Left ventricle myocardium superior (tissue), 1 donor: ENCODE results near the gene SLC45A1. TPM values are rescaled to one million over a fixed set of nuclear protein-coding genes. Genes with fewer than 3 reads are reported as not detected.

Experiments used
- ATAC-seq: fragments of 200-7000 bp; cut with Tn5 transposase; one replicate; pipeline ENCODE4 v1.9.1; 2020; ENCODE audit warnings: mild to moderate bottlenecking, moderate library complexity
- DNase-seq: peaks from one replicate; pipeline ENCODE4 v3.0.0-alpha.2; 2020
- intact Hi-C: fragments of 100-400 bp; cut with micrococcal nuclease; formaldehyde crosslinking; loops from one replicate; pipeline ENCODE4 v1.11.0; 2022
- total RNA-seq: library from RNA; stranded (reverse); fragmentation: NEBNext Ultra II Directional; extraction: Animal tissue kit (Norgen Biotek cat#: 25700); gene quantifications from one replicate; pipeline ENCODE4 v1.2.1, GENCODE V29; 2021
- donor health status: DM: no; HTN: yes; CAD: no; lungs with severe emphysema.

The SLC45A1 gene
- total RNA-seq, 1 donor from 2014 or later, result 2.0 TPM

- intact Hi-C loops, result loop anchor here (10.0 kb wide), 1 partner anchor 335 kb away; no protein-coding TSS in a partner anchor
- ATAC-seq (no peak), DNase-seq (no peak)
These were observed 31.6 kb downstream of the SLC45A1 start for GRCh38 chr1:8349473-8349865.

DNA sequence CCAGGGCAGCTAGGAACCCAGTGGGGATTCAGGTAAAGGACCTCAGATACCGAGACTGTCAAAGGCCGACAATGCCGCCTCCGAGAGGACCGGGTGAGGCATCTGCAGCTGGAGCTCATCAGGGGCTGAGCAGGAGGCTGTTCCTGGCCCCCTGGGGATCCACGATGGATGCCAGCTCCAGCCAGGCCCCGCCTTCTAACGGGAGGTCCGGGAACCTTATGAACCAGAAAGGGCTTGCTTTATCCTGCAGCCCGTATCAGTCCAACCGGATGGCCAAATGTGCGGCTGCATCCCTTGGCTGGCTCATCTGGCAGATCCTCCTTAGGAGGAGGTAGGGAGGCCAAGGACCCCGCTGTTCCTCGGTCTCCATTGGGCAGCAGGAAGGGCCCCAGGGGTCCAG is 32.0 kb downstream of the SLC45A1 start:
- ATAC-seq, result peak; percentile 43
- intact Hi-C loops, result loop anchor here (10.0 kb wide), 1 partner anchor 335 kb away; no protein-coding TSS in a partner anchor

GRCh38 chr1:8350914-8351684 is 33.2 kb downstream of the SLC45A1 start:
- intact Hi-C loops, result no loop called here
- no peak for DNase-seq
- no peak for ATAC-seq

More for the DNA sequence above, 32.0 kb downstream of the SLC45A1 start:
- peak; percentile 78 for DNase-seq

- intact Hi-C loops, result no loop called here
- ATAC-seq, result peak; percentile 3
- DNase-seq, result peak; percentile 46
These were observed 34.0 kb downstream of the SLC45A1 start for GRCh38 chr1:8351693-8352470.

GRCh38 chr1:8352471-8352845 is 34.5 kb downstream of the SLC45A1 start:
- DNase-seq (no peak), ATAC-seq (no peak)
- intact Hi-C loops, result no loop called here

DNA sequence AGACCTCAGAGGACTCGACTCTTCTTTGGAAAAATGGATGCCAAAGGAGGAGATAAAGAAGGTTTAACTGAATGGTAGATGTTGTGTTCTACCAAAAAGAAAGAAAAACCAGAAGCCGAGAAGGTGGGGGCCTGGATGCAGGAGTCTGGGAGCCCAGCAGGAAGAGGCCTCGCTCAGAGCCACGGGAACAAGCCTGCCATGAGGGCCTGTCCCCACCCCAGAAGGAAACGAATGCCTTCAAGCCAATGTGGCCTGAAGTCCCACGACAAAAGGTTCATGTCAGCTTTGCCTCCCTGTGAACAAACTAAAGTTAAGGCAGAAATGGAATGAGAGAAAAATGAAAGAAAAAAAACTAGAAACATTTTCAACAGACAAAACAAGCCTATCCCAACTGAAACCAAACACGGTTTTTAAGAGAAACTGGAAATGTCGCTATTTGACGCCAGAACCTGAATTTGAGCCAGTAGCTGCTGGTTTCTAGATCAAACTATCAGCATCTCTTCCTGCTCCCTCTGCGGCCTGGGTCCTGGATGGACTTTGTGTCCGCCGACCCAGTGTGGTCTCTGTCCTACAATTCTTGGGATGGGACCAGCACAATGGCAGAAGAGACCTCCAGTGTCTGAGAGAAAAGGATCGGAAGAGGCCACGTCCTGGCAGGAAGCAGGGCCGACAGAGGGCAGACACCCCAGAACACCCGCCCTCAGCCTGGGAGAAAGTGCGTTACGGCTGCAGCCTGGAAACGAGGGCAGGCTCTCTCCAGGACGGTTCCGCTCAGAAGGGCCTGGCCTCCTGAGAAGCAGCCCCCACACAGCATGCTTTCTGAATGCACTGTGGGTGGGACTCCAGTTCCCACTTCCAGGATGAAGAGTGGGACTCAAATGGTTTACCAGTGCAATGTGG is 35.2 kb downstream of the SLC45A1 start:
- ATAC-seq, result peak; percentile 1
- DNase-seq, result peak; percentile 56

GRCh38 chr1:8354038-8354437 is 36.1 kb downstream of the SLC45A1 start:
- ATAC-seq, result no peak
- intact Hi-C loops, result no loop called here
- no peak for DNase-seq

More for the DNA sequence above, 35.2 kb downstream of the SLC45A1 start:
- intact Hi-C loops, result no loop called here

- peak; percentile 67 for ATAC-seq
- intact Hi-C loops, result no loop called here
These were observed 37.7 kb downstream of the SLC45A1 start for GRCh38 chr1:8355439-8356255.

GRCh38 chr1:8356256-8357209 is 38.6 kb downstream of the SLC45A1 start:
- DNase-seq (peak; percentile 32), ATAC-seq (peak; percentile 21)
- intact Hi-C loops, result no loop called here

More at GRCh38 chr1:8355439-8356255, 37.7 kb downstream of the SLC45A1 start:
- peak; percentile 76 for DNase-seq

DNA sequence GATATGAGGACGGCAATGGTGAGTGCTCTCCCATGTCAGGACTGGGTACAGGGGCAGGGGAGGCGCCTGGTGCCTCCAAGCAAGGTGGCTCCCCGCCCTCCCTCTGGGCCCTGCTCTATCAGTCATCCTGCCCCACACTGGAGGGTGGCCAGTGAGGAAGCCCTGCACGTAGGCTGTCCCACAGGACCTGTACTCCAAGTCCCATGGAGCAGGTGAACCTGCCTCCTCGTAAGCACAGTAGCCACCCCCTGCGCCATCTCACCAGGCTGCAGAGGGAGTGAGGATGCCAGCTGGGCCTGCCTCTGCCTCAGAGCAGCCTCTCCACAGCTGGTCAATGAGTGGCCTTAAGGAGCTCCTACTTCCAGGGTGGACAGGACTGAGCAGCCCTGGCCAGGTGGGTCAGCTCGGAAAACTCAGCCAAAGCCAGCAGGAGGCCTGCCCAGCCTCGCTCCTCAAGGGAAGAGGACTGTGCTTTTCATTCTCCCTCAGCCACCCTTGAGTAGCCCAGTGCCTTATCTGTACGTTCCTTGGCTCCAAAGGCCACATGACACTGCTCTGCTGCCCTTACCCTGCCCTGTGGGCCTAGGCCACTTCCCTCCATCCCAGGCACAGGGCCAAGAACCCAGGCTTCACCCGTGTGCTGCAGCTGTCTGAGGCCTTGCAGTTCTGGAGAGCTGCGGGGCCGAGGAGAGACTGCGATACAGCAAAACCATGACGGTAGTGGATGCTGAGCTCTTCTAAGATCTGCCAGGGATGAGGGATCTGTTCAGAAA is 39.6 kb downstream of the SLC45A1 start:
- ATAC-seq (peak; percentile 30), DNase-seq (peak; percentile 61)
- intact Hi-C loops, result no loop called here

DNA sequence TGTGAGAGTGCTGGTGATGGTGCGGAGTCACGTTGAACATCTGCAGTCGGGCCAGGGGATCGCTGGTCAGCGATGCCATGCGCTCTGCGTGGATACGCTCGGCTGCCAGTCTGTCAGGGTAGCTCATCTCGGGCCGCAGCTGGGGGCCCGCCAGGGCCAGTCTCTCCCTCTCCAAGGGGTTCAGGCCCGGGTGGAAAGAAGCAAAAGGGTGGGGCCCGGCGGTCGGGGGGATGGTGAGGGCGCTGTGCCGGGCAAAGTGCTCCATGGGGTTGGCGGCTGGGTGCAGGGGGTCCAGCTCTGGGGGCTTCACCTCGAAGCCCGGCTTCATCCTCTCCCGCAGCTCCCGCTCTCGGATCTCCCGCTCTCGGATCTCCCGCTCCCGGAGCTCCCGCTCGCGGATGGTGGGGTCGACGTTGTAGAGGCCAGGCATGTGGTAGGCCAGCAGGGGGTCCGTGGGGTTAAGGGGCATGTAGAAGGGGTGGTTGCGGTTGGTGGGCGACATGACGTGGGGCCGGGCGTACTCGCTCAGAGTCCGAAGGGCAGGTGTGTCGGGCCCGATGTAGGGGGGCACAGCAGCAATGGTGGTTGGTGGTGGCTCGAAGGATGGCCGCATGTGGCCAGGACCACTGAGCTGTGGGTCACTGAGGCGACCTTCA is 40.5 kb downstream of the SLC45A1 start:
- DNase-seq (peak; percentile 30), ATAC-seq (no peak)
- intact Hi-C loops, result no loop called here

DNA sequence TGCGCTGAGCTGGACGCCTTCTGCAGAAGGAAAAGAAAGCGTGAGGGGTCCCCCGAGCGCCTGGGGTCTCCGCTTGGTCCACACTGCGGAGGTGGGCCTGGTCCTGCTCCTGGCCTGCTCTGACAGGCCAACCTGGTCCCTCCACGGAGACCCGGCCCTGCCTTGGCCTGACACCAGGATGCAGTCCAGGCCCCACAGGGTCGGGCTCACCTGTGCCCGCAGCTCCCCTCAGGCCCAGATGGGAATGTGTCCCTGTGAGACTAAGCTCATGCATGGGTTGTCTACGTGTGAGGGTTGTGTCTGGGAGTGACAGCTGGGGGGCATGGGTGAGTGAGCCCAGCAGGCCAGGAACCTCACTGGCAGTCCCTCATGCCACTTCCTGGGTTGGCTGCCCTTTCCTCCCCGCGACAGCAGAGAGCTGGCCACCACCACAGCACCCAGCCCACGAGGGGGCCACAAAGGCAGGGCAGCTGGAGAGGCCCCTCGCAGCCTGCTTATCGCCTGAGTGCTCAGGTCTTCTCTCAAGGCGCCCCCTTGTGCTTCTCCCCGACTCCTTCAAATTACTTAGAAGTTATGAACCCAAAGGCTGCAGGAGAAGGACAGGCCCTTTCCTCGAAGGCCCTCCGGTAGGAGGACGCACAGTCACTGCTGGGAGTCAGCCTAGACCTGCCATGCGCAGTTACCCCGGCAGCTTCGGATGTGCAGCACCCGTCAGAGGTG is 41.1 kb downstream of the SLC45A1 start:
- ATAC-seq (no peak), DNase-seq (peak; percentile 28)
- intact Hi-C loops, result no loop called here

DNA sequence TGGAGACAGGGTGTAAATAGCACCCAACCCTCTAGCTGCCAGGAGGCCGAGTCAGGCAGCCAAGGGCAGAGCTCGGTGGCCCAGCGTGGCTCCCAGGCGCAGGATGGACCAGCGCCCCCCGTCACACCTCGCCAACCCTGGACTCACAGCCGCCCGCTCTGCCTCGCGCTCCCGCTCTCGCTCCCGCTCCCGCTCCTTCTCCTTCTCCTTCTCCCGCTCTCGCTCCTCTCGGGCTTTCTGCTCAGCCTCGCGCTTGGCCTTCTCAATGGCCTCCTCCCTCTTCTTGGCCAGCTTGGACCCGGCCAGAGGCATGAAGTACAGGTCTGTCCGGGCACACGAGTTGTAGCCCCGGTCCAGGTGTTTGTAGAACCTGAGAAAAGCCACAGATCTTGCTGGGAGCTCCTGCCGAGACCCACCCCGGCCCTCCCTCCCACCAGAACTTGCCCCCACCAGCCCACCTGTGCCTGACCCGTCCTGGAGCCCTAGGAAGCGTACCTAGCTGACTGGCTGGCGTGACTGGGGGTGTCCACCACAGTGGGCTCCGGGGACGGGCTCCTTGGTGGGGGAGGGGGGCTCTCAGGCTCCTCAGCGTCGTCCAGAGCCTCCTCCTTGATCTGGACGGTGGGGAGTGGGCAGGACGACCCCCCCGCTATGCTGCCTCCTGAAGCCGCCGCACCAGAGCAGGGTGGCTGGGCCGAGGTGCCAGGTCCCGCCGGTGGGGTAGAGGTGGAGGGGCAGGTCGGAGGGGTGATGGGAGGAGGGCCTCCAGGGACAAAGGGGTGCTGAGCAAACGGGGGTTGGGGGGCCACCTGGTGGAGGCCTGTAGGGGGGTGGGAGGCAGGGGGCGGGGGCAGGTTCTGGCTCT is 41.9 kb downstream of the SLC45A1 start:
- intact Hi-C loops, result no loop called here
- ATAC-seq (no peak), DNase-seq (peak; percentile 30)

- intact Hi-C loops, result no loop called here
These were observed 42.7 kb downstream of the SLC45A1 start for GRCh38 chr1:8360493-8361197.

More at GRCh38 chr1:8360493-8361197, 42.7 kb downstream of the SLC45A1 start:
- DNase-seq (peak; percentile 30), ATAC-seq (no peak)
